GM18951 (cell line): ENCODE data around the gene RBMS1.

Source experiments
- POLR2A ChIP-seq: IDR thresholded peaks from 4 replicates; pipeline ENCODE4 v1.6.1; 2011; ENCODE audit warnings: mild to moderate bottlenecking; ENCODE audit not compliant: insufficient read length, insufficient read depth; ENCODE audit errors: extremely low read depth
- in situ Hi-C: fragments of 300-500 bp; cut with MboI; formaldehyde crosslinking; loops from one replicate; pipeline ENCODE4 v1.12.0; 2022; ENCODE audit warnings: low sequenced_read_pairs, mixed read lengths, inconsistent platforms; ENCODE audit not compliant: unreplicated experiment

Gene RBMS1

GRCh38 chr2:160365716-160366367 lies 127.8 kb downstream of the RBMS1 start:
- no peak for TF ChIP-seq POLR2A
- in situ Hi-C loops, result no loop called here

DNA sequence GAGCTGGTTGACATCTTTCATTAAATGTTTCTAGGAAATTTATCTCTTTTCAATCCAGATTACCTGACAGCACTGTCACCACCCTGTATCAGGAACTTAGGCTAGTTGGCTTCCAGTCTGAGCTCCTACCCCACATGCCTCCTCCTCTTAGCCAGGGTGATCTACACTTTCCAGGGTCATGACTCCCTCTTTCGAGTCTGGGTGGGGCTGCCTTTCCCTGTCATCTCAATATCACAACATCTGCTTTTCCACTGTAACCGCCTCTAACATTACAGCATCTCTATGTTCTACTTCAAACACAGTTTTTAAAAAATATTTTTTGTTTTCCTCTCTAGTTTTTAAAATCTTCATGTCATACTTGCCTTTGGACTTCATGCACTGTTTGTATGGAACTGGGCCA lies 129.2 kb downstream of the RBMS1 start:
- in situ Hi-C loops, result no loop called here
- no peak for TF ChIP-seq POLR2A

- in situ Hi-C loops, result no loop called here
These were observed 129.6 kb downstream of the RBMS1 start for GRCh38 chr2:160363961-160364360.

DNA sequence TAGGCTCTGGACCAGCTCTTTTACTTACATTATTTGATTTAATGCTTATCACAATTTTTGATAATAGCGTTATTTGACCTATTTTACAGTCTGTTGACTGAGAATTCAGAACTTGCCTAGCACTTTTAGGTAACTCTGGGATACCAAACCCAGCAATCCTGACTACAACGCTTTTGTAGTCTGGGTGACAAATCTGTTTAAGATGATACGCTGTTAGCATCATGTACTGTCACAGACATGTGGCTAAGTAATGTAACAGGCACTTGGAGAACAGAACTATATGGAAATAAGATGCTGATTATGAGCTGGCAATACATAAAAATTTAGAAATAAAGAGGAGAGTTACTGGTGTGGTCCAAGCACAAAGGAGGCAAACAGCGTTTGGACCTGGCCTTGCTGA lies 130.6 kb downstream of the RBMS1 start:
- no peak for TF ChIP-seq POLR2A
- in situ Hi-C loops, result no loop called here

More at GRCh38 chr2:160363961-160364360, 129.6 kb downstream of the RBMS1 start:
- no peak for TF ChIP-seq POLR2A

DNA sequence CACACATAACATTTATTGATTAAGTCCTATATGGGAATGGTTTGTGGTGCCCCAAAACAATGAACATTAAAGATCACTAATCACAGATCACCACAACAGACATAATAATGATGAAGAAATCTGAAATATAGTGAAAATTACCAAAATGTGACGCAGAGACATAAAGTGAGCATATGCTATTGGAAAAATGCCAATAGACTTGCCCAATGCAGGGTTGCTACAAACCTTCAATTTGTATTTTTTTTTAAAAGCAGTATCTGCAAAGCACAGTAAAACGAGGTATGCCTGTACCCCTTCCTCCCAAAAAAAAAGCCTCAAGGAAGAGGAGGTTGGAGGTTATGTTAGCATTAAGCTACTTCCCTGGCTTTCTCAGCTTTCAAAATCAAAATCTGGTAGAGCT lies 131.1 kb downstream of the RBMS1 start:
- in situ Hi-C loops, result no loop called here
- TF ChIP-seq POLR2A, result no peak

DNA sequence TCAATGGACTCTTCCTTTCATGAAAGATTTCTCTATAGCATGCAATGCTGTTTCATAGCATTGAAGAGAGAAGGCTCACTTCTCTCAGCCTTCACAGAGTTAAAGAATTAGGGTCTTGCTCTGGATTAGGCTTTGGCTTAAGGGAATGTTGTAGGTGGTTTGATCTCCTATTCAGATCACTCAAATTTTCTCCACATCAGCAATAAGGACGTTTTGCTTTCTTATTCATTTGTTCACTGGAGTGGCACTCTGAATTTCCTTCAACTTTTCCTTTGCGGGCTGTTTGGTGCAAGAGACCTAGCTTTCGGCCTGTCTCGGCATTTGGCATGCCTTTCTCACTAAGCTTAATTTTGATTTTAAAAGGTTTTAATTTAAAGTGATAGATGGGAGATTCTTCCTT lies 131.6 kb downstream of the RBMS1 start:
- in situ Hi-C loops, result no loop called here
- TF ChIP-seq POLR2A, result no peak

- in situ Hi-C loops, result no loop called here
- no peak for TF ChIP-seq POLR2A
These were observed 133.4 kb downstream of the RBMS1 start for GRCh38 chr2:160360089-160360757.

GRCh38 chr2:160358046-160358445 lies 135.6 kb downstream of the RBMS1 start:
- in situ Hi-C loops, result no loop called here
- no peak for TF ChIP-seq POLR2A

- in situ Hi-C loops, result no loop called here
These were observed 137.1 kb downstream of the RBMS1 start for GRCh38 chr2:160356485-160356884.

DNA sequence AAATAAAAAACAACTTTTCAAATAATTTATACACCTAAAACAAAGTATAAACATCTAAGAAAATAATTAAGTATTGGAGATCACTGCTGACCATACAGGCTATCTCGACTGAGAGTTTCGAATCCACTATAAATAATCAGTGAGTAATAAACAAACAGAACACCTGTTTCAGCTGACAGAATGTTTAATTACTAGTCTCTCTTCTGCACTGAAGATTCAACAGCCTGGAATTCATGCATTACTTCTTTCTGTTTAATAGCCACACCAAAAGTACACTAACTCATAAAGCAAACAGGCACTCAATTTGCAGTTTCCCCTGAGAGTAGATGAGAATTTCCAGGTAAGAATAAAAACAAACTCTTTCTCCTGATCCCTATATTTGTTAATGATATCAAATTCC lies 138.5 kb downstream of the RBMS1 start:
- no peak for TF ChIP-seq POLR2A
- in situ Hi-C loops, result no loop called here

More at GRCh38 chr2:160356485-160356884, 137.1 kb downstream of the RBMS1 start:
- TF ChIP-seq POLR2A, result no peak

DNA sequence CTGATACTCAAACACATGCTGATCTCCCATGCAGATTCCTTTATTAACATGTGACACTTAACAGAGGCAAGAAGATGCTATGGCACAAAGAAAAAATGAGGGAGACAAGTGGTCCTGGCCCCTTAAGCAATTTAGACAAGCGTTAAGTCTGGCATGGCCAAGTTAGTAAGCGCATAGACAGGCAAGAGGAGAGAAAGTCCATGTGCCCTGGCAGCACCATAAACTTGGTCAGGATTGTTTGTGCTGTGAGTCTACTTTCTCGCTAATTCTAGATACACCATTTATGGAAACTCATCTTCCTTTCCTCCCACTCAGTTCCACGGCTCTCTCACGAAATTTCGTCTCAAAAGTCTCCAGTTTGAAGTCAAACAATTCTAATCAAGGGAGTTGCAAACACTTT lies 138.9 kb downstream of the RBMS1 start:
- in situ Hi-C loops, result no loop called here
- TF ChIP-seq POLR2A, result no peak

DNA sequence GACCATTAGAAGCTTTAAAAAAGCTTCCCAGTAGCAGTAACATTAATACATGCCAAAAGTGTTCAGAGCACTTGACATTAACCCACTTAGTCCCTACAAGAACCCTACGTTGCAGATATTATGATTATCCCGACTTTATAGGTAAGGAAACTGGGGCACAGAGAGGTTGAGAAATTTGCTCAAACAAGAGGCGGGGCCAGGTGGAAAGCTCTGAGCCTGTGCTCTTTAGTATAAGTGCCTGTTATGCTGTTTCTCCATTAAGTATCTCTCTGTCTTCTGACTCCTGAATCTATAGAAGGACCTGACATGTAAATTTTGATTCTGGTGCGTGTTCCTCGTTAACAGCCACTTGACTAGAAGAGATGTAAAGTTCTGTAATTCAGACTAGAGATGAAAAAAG lies 139.8 kb downstream of the RBMS1 start:
- TF ChIP-seq POLR2A, result no peak
- in situ Hi-C loops, result no loop called here

DNA sequence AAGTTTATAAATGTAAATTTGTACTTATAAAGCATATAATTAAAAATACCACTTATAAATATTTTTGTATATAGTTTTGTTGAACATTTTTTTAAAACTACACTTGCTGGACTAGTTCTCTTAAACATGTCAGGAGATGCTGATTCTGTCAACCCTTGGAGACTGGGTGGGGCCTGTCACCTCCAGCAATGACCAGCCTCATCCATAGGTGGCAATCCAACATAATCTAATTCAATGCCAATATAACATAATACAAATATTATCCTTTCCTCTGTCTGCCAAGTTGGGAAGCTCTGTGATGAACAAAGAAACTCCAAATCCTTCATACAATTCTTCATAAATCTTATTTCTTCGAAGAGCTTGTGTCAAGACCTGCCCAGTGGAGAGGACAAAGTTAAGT lies 140.4 kb downstream of the RBMS1 start:
- no peak for TF ChIP-seq POLR2A
- in situ Hi-C loops, result no loop called here

DNA sequence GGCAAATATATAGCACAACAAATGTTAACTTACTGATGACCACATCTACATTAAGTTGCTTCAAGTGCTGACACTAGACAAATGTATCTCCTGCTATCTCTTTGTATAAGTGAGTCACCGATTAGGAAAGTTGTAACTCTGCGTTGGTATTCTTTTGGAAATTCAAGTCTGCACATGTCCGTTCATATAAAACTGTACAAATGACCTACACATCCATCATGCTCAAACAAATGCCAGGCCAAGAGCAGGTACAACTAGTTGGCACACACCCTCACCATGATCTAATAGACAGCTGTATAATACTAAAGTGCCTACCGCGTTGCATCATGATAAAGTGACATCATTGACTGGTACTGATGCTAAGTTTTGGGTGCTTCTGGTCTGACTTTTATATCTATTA lies 141.1 kb downstream of the RBMS1 start:
- in situ Hi-C loops, result no loop called here
- TF ChIP-seq POLR2A, result no peak

DNA sequence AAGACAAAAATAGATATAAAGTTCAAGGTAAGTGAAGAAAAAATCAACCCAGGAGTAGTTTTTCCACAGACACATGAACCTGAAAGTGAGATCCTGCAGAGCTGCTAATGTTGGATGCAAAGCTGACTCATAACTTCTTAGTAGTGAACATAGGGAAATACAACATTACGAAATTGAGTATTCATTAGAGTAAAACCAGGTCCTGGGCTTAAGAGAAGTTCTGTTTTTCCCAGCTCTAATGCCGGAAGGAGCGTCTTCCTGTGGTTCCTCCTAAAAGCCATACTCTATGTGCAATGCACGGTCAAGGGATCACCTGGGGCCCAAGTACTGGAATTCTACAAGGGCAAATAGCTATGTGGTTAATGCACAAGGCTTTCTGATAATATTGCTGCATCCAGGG lies 141.7 kb downstream of the RBMS1 start:
- in situ Hi-C loops, result no loop called here

GRCh38 chr2:160349306-160349705 lies 144.3 kb downstream of the RBMS1 start:
- in situ Hi-C loops, result no loop called here
- TF ChIP-seq POLR2A, result no peak

More for the DNA sequence above, 141.7 kb downstream of the RBMS1 start:
- no peak for TF ChIP-seq POLR2A
